Measurements from ENCODE around the gene GRN. TPM values are rescaled to one million over a fixed set of nuclear protein-coding genes. Genes with fewer than 3 reads are reported as not detected.

GRN gene
- total RNA-seq, 1 experiment from 2014 or later: 127 TPM

GRCh38 chr17:44372036-44372435, 26.9 kb downstream of the GRN start:
- Mint-ChIP-seq H3K27ac (no peak overlapping the region), H3K4me3 (no peak overlapping the region)
- WGBS (ENCODE audit: extremely low coverage, insufficient read length, low lambda C conversion rate): no CpG with 5 or more reads among the region's 10 CpGs

More at GRCh38 chr17:44372036-44372435, 26.9 kb downstream of the GRN start:
- no peak overlapping the region for H3K23ac ChIP-seq (ENCODE audit: insufficient read length, low read depth, low read length)
- H3K79me2 ChIP-seq (ENCODE audit: insufficient read depth, low read length): no peaks in the 10 kb centered on the region
- H2BK120ac ChIP-seq (ENCODE audit: low read depth, low read length, poor library complexity, severe bottlenecking): no peak overlapping the region
- no peak overlapping the region for H2BK15ac ChIP-seq (ENCODE audit: low read depth, low read length)
- H3K27ac ChIP-seq (ENCODE audit: insufficient read length, low read depth, low read length): no peak overlapping the region
- H3K9me3 ChIP-seq (ENCODE audit: control insufficient read depth, low read depth, low read length): no peaks in the 10 kb centered on the region
- peak; percentile 56 for DNase-seq
- H3T11ph ChIP-seq (ENCODE audit: low read length): no peak overlapping the region
- no peak overlapping the region for H4K91ac ChIP-seq (ENCODE audit: insufficient read length, low read depth, low read length)
- H3K4ac ChIP-seq (ENCODE audit: low read depth, low read length): no peak overlapping the region
- H3K14ac ChIP-seq (ENCODE audit: insufficient read depth, low read length): no peak overlapping the region
- no peak overlapping the region for H3K56ac ChIP-seq (ENCODE audit: insufficient read length, low read depth, low read length)
- H4K8ac ChIP-seq (replicated peaks; ENCODE audit: insufficient read length, low read depth, low read length): no peak overlapping the region
- H2BK5ac ChIP-seq (ENCODE audit: insufficient read length, low read length): no peak overlapping the region
- no peak overlapping the region for H2AFZ ChIP-seq (ENCODE audit: low read length)
- Mint-ChIP-seq H3K9me3 (no peaks in the 10 kb centered on the region; a peak in 2 of 5 replicates), H3K4me1 (peaks cover 18 to 39% of the 10 kb centered on the region in 2 experiments), H3K27me3 (ENCODE audit: low read depth) (peaks cover 7% of the 10 kb centered on the region), H3K36me3 (ENCODE audit: insufficient read depth in 1 of 3, low read depth in 3 of 3) (no peaks in the 10 kb centered on the region)
- H3K4me1 ChIP-seq (ENCODE audit: insufficient read depth, low read length): peaks cover 8% of the 10 kb centered on the region
- H3K79me1 ChIP-seq (ENCODE audit: insufficient read depth, low read depth, low read length, poor library complexity, severe bottlenecking): no peaks in the 10 kb centered on the region
- peaks cover 5% of the 10 kb centered on the region for H3K23me2 ChIP-seq (ENCODE audit: insufficient read length, low read depth, low read length, poor library complexity, severe bottlenecking)
- H3K4me2 ChIP-seq (ENCODE audit: insufficient read depth, insufficient read length, low read length): no peak overlapping the region
- H2AK5ac ChIP-seq (ENCODE audit: insufficient read length, low read length): no peak overlapping the region
- H4K5ac ChIP-seq (ENCODE audit: insufficient read length, low read depth, low read length): no peak overlapping the region
- no peak overlapping the region for H3K9ac ChIP-seq (ENCODE audit: extremely low read depth, insufficient read length, low read length)
- H2BK12ac ChIP-seq (ENCODE audit: insufficient read length, low read depth, low read length): no peak overlapping the region
- no peak overlapping the region for H2BK20ac ChIP-seq (ENCODE audit: low read depth, low read length, poor library complexity, severe bottlenecking)
- H3K27me3 ChIP-seq (ENCODE audit: insufficient read depth, low read length): no peaks in the 10 kb centered on the region; the same call in 1 of the 2 replicates
- TF ChIP-seq CTCF (conservative IDR thresholded peaks at IDR 0.05): no peak
- no peaks in the 10 kb centered on the region for H4K20me1 ChIP-seq (ENCODE audit: control insufficient read depth, insufficient read depth, insufficient read length)
- no peak overlapping the region for H3K18ac ChIP-seq (ENCODE audit: insufficient read length, low read depth, low read length)

Data from H9 (cell line).